Measurements from ENCODE around the gene ZNF664.

- no peak for TF ChIP-seq EZH2phosphoT487 (IDR thresholded peaks at IDR 0.05; ENCODE audit: borderline replicate concordance, low read length)
- TF ChIP-seq CTCF (IDR thresholded peaks at IDR 0.05; ENCODE audit: low read depth, low read length, poor library complexity, severe bottlenecking), result no peak
Observed at GRCh38 chr12:124022161-124022560, 49.1 kb downstream of the ZNF664 start.

All from DOHH2 (cell line).